Neural cell (in vitro differentiated cells): ENCODE measurements around the gene HOXC11.

ENCODE experiments used
- CTCF ChIP-seq: fragments of 450-650 bp; IDR thresholded peaks from 2 replicates; pipeline ENCODE4 v1.5.1; 2014; ENCODE audit warnings: antibody characterized with exemption, mild to moderate bottlenecking, moderate library complexity; ENCODE audit not compliant: poor library complexity, severe bottlenecking
- EP300 ChIP-seq: fragments of 450-650 bp; conservative IDR thresholded peaks from 2 replicates; pipeline ENCODE4 v1.6.1; 2014; ENCODE audit warnings: antibody characterized with exemption, mild to moderate bottlenecking, moderate library complexity; ENCODE audit not compliant: poor library complexity, severe bottlenecking
- EZH2 ChIP-seq: fragments of 200-600, 300-800 bp; shearing (Covaris generic), sonication (generic); IDR thresholded peaks from 2 replicates; pipeline ENCODE4 v1.6.1; 2014; ENCODE audit warnings: antibody characterized with exemption, low read length, borderline replicate concordance, mild to moderate bottlenecking; ENCODE audit not compliant: insufficient read depth, poor library complexity, severe bottlenecking
- MXI1 ChIP-seq: fragments of 450-650 bp; conservative IDR thresholded peaks from 2 replicates; pipeline ENCODE4 v1.6.1; 2014; ENCODE audit warnings: antibody characterized with exemption, mild to moderate bottlenecking; ENCODE audit not compliant: poor library complexity, severe bottlenecking
- POLR2AphosphoS5 ChIP-seq: IDR thresholded peaks from 2 replicates; pipeline ENCODE4 v1.6.1; 2012
- RAD21 ChIP-seq: fragments of 450-650 bp; conservative IDR thresholded peaks from 2 replicates; pipeline ENCODE4 v1.6.1; 2014; ENCODE audit warnings: antibody characterized with exemption, mild to moderate bottlenecking, moderate library complexity
- TAF1 ChIP-seq: IDR thresholded peaks from 2 replicates; pipeline ENCODE4 v1.6.1; 2012; ENCODE audit warnings: low read depth

GRCh38 chr12:54006559-54007220 lies 33.8 kb downstream of the HOXC11 start:
- TF ChIP-seq POLR2AphosphoS5, result no peak
- TF ChIP-seq CTCF, result no peak
- TF ChIP-seq MXI1, result no peak
- no peak for TF ChIP-seq EP300
- TF ChIP-seq TAF1, result no peak
- no peak for TF ChIP-seq EZH2
- TF ChIP-seq RAD21, result no peak
